GM10248 (cell line): ENCODE measurements around the gene ZDHHC24.

Experiments used
- CTCF ChIA-PET: fragments of 300-600 bp; sonication (Branson Sonifier 250); formaldehyde crosslinking; extraction: SDS; loops from one replicate; lab custom pipeline; 2021; ENCODE audit warnings: antibody characterized with exemption; lab: Yijun Ruan, JAX
- POLR2A ChIA-PET: fragments of 350-650 bp; sonication (Branson Sonifier 250); formaldehyde crosslinking; extraction: SDS; loops from one replicate; lab custom pipeline; 2020; ENCODE audit warnings: antibody characterized with exemption; lab: Yijun Ruan, JAX
- DNase-seq: peaks from one replicate; pipeline ENCODE4 v3.0.0; 2012; ENCODE audit errors: extremely low spot score
- TF ChIP-seq, protein P1 (sequence below): IDR thresholded peaks from 2 replicates; pipeline ENCODE4 v1.5.1; 2012; ENCODE audit warnings: mild to moderate bottlenecking, low read depth; ENCODE audit errors: extremely low read depth, missing control alignments, control extremely low read depth

ZDHHC24 gene

DNA sequence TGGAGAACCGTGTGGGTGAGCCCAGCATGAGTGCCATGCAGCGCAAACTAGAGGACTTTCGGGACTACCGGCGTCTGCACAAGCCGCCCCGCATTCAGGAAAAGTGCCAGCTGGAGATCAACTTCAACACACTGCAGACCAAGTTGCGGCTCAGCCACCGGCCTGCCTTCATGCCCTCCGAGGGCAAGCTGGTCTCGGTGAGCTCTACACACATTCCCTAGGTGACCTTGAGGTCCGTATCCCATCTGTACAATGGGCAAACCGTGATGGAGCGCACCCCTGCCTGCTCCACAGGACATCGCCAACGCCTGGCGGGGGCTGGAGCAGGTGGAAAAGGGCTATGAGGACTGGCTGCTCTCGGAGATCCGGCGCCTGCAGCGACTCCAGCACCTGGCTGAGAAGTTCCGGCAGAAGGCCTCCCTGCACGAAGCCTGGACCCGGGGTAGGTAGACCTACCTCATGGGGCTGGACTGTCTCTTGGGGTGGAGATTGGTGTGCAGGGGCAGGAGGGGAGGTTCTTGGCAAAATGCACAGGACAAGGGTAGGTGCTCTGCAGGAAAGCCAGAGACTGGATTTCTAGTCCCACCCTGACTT, 12.0 kb upstream of the ZDHHC24 start:
- POLR2A ChIA-PET, result no interaction called here

DNA sequence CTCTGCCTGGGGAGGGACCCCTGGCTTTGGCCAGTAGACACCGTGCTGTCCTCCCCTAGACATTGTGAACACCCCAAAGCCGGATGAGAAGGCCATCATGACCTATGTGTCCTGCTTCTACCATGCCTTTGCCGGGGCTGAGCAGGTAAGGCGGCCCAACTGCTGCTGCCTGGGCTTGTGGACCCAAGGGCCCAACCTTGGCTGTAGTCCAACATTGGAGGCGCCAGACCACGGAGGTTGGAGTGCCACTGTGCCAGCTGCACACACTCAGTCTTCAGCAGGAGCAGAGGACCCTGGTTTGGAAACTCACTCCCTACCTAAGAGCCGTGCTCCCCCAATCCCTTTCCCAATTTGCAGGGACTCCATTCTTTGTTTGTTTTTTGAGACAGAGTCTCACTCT, 10.2 kb upstream of the ZDHHC24 start:
- TF ChIP-seq, protein P1, sequence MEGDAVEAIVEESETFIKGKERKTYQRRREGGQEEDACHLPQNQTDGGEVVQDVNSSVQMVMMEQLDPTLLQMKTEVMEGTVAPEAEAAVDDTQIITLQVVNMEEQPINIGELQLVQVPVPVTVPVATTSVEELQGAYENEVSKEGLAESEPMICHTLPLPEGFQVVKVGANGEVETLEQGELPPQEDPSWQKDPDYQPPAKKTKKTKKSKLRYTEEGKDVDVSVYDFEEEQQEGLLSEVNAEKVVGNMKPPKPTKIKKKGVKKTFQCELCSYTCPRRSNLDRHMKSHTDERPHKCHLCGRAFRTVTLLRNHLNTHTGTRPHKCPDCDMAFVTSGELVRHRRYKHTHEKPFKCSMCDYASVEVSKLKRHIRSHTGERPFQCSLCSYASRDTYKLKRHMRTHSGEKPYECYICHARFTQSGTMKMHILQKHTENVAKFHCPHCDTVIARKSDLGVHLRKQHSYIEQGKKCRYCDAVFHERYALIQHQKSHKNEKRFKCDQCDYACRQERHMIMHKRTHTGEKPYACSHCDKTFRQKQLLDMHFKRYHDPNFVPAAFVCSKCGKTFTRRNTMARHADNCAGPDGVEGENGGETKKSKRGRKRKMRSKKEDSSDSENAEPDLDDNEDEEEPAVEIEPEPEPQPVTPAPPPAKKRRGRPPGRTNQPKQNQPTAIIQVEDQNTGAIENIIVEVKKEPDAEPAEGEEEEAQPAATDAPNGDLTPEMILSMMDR, result no peak
- ChIA-PET POLR2A (no interaction called here), CTCF (no interaction called here)
- no peak for DNase-seq

More for the DNA sequence above, 12.0 kb upstream of the ZDHHC24 start:
- CTCF ChIA-PET, result no interaction called here
- DNase-seq, result no peak
- TF ChIP-seq, protein P1, result no peak

DNA sequence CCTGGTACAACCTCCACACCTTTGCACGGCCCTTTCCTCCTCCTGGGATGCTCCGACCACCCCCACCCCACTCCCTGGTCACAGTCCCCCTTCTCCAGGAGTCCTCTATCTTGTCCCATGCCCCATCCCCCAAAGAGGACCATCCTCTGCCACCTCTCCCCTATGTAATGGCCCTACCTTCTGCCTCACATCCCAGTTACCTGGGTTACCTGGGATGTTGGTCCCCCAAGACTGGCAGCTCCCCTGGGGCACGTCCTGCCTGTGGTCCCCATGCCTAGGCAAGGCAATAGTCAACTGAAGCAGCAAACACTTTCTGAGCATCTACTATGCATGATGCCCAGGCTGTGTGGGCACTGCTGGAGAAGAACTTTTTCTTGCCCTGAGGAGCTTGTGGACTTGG, 9.6 kb upstream of the ZDHHC24 start:
- TF ChIP-seq, protein P1, result no peak
- POLR2A ChIA-PET, result no interaction called here
- DNase-seq, result no peak
- CTCF ChIA-PET, result interaction anchor here (1.3 kb wide), 1 partner anchor 148 kb away, joined by 4 read pairs; no protein-coding TSS in a partner anchor

DNA sequence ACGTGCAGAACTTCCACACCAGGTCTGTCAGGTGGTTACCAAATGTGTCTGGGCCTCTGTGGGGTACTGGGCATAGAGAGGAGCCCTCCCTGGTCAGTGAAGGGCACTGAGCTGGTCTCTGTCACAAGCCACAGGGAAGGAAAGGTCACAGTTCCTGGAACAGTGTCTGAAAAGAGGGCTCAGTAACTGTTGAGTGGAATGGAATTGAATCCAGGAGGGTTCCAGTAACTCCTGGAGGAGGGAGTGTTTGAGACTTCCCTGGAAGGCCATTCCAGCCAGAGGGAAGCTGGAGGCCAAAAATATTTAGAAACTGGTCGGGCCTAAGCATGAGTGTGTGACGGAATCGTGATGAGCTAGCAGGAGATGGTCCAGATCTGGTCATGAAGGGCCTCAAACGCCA, 8.8 kb upstream of the ZDHHC24 start:
- ChIA-PET POLR2A (no interaction called here), CTCF (interaction anchor here (1.3 kb wide), 1 partner anchor 147 kb away, joined by 4 read pairs; no protein-coding TSS in a partner anchor)
- TF ChIP-seq, protein P1, result no peak
- DNase-seq, result no peak

DNA sequence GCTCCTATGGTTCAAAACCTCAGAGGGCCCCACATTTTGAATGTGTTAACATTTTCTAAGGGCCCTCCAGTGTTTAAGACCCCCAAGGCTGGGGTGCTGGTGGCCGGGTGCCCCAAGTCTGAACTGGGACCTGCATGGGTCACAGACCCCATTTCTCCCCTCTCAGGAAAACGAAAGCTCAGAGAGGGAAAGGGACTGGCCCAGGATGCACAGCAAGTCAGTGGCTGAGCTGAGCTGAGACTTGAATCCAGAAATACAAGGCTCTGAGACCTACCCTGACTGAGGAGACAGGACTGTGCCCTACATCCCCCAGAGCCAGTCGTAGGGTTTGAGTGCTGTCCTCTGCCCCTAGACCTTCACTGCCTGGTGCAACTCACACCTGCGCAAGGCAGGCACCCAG, 5.0 kb upstream of the ZDHHC24 start:
- TF ChIP-seq, protein P1, result no peak
- POLR2A ChIA-PET, result no interaction called here
- CTCF ChIA-PET, result interaction anchor here (0.9 kb wide), 1 partner anchor 87 kb away, joined by 3 read pairs; no protein-coding TSS in a partner anchor

DNA sequence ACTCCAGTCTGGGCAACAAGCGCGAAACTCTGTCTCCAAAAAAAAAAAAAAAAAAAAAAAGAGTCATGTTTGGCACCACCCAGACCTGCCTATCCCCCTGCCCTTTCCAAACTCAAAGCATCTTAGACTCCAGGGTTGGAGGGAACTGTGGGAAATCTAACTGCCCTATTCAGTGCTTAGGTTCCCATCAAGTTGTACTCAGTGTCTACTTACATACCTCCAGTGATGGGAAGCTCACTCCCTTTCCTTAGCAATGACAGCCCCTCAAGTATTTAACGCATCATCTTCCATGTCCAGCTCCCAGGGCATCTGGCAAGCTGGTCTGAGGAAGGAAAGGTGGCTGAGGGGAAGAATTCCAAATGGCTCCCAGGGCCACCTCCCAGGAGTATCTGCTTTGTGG, 3.8 kb upstream of the ZDHHC24 start:
- TF ChIP-seq, protein P1, result no peak
- ChIA-PET CTCF (no interaction called here), POLR2A (interaction anchor here (0.7 kb wide), 1 partner anchor 478 kb away, joined by 4 read pairs; no protein-coding TSS in a partner anchor)
- DNase-seq, result no peak

More for the DNA sequence above, 5.0 kb upstream of the ZDHHC24 start:
- DNase-seq, result no peak
